ENCODE data around the gene PARP8. TPM values are rescaled to one million over a fixed set of nuclear protein-coding genes. Genes with fewer than 3 reads are reported as not detected.

PARP8 gene
- total RNA-seq, 1 experiment from 2014 or later, result 44.1 TPM

DNA sequence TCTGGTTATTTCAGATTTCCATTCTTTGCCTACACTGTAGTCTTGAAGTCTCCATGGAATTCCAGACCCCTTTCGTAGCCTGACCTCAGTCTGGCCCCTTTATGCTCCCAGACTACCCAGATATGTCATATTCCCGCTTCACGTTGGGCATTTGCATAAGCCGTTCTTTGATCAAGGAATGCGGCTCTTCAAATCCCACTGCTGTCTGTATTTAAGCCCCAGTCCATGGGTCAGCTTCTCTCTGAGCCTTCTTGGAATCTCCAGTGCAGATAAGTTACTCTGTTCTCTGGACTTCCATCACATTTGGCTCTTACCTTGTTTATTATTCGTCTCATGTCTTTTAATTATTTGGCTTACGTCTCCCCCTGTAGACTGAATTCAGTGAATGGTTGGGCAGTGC, 97.4 kb downstream of the PARP8 start:
- H3K4me1 Mint-ChIP-seq (ENCODE audit: low read depth, unreplicated experiment), result no peaks in the 10 kb centered on the region
- H3K4me3 Mint-ChIP-seq (ENCODE audit: low read depth, unreplicated experiment), result no peak overlapping the region
- intact Hi-C loops (cut with micrococcal nuclease; ENCODE audit: unreplicated experiment), result no loop called here
- no TSS peak for BruUV-seq (replicated peaks)
- TF ChIP-seq, protein P1, sequence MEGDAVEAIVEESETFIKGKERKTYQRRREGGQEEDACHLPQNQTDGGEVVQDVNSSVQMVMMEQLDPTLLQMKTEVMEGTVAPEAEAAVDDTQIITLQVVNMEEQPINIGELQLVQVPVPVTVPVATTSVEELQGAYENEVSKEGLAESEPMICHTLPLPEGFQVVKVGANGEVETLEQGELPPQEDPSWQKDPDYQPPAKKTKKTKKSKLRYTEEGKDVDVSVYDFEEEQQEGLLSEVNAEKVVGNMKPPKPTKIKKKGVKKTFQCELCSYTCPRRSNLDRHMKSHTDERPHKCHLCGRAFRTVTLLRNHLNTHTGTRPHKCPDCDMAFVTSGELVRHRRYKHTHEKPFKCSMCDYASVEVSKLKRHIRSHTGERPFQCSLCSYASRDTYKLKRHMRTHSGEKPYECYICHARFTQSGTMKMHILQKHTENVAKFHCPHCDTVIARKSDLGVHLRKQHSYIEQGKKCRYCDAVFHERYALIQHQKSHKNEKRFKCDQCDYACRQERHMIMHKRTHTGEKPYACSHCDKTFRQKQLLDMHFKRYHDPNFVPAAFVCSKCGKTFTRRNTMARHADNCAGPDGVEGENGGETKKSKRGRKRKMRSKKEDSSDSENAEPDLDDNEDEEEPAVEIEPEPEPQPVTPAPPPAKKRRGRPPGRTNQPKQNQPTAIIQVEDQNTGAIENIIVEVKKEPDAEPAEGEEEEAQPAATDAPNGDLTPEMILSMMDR (IDR thresholded peaks at IDR 0.05; ENCODE audit: unreplicated experiment), result no peak
- H3K27me3 Mint-ChIP-seq (ENCODE audit: unreplicated experiment), result no peaks in the 10 kb centered on the region
- CTCF ChIA-PET, result interaction anchor here (0.8 kb wide), 1 partner anchor 18 kb away, joined by 3 read pairs; no protein-coding TSS in a partner anchor
- H3K9me3 Mint-ChIP-seq (ENCODE audit: low read depth, unreplicated experiment), result no peaks in the 10 kb centered on the region
- H3K27ac Mint-ChIP-seq (ENCODE audit: unreplicated experiment), result no peak overlapping the region
- peaks cover 3% of the 10 kb centered on the region for H3K36me3 Mint-ChIP-seq (ENCODE audit: insufficient read depth, unreplicated experiment)
- DNase-seq, result no peak

DNA sequence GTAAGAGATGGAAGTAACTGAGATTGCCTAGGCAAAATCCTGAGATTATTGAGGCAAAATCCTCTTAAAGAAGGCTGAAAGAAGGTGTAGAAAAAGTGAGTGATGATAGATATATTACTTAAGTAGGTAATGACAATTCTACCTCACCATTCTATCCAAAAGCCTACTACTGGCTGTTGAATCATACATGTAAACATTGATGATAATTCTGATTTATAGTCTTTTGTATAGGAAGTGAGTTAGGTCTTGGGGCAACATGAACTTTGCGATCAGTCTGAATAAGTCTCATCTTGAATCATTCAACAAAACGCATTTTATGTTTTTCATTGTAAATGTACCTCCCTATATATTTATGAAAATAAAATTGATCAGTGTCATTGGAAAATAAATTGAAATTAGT, 99.6 kb downstream of the PARP8 start:
- H3K27ac Mint-ChIP-seq (ENCODE audit: unreplicated experiment), result no peak overlapping the region

DNA sequence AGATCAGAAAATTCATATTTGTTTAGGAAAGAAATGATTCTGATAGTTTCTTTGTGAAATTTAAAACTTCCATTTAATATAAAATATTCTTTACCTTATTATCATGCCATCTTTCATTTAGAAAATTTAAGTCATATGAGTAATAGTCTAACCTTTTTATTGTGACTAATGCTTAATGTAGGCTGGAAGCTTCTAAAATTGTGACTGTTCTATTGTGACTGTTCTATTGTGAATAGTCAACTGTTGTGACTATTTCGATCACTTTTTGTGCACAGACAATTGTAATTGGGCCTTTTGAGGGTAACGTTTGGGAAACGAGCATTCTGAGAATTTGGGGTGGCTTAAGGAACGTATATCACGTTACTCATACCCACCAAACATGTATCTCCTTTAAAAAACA, 100.0 kb downstream of the PARP8 start:
- H3K4me3 Mint-ChIP-seq (ENCODE audit: low read depth, unreplicated experiment), result no peak overlapping the region
- no peaks in the 10 kb centered on the region for H3K9me3 Mint-ChIP-seq (ENCODE audit: low read depth, unreplicated experiment)
- H3K4me1 Mint-ChIP-seq (ENCODE audit: low read depth, unreplicated experiment), result no peaks in the 10 kb centered on the region
- BruUV-seq (replicated peaks), result no TSS peak
- H3K27ac Mint-ChIP-seq (ENCODE audit: unreplicated experiment), result no peak overlapping the region
- TF ChIP-seq, protein P1 (IDR thresholded peaks at IDR 0.05; ENCODE audit: unreplicated experiment), result no peak
- no peak for DNase-seq
- CTCF ChIA-PET, result no interaction called here
- no peaks in the 10 kb centered on the region for H3K27me3 Mint-ChIP-seq (ENCODE audit: unreplicated experiment)
- no peaks in the 10 kb centered on the region for H3K36me3 Mint-ChIP-seq (ENCODE audit: insufficient read depth, unreplicated experiment)
- intact Hi-C loops (cut with micrococcal nuclease; ENCODE audit: unreplicated experiment), result no loop called here

More for the DNA sequence above, 99.6 kb downstream of the PARP8 start:
- no peaks in the 10 kb centered on the region for H3K27me3 Mint-ChIP-seq (ENCODE audit: unreplicated experiment)
- BruUV-seq (replicated peaks), result no TSS peak
- no peaks in the 10 kb centered on the region for H3K4me1 Mint-ChIP-seq (ENCODE audit: low read depth, unreplicated experiment)
- TF ChIP-seq, protein P1 (IDR thresholded peaks at IDR 0.05; ENCODE audit: unreplicated experiment), result no peak
- no peaks in the 10 kb centered on the region for H3K36me3 Mint-ChIP-seq (ENCODE audit: insufficient read depth, unreplicated experiment)
- CTCF ChIA-PET, result no interaction called here
- intact Hi-C loops (cut with micrococcal nuclease; ENCODE audit: unreplicated experiment), result no loop called here
- H3K4me3 Mint-ChIP-seq (ENCODE audit: low read depth, unreplicated experiment), result no peak overlapping the region
- DNase-seq, result no peak
- no peaks in the 10 kb centered on the region for H3K9me3 Mint-ChIP-seq (ENCODE audit: low read depth, unreplicated experiment)

DNA sequence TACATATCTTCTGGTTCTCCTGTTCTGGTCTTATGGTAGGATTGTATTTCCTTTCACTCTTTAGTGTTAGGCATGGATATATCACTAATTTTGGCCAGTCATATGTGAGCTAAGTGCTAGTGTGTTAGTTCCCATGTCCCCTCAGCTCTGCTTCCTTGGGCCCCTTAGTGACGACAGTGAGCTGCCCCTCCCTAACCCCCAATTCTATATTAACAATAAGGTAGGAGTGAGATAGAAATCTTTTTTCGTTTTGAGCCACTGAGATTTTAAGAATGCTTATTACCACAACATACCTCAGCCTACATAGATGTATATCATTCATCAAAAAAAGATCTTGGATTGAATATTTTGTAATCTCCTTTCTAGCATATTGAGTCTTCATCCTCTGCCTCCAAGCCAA, 100.5 kb downstream of the PARP8 start:
- CTCF ChIA-PET, result no interaction called here
- peaks cover 2% of the 10 kb centered on the region for H3K9me3 Mint-ChIP-seq (ENCODE audit: low read depth, unreplicated experiment)
- no TSS peak for BruUV-seq (replicated peaks)
- no peak overlapping the region for H3K4me3 Mint-ChIP-seq (ENCODE audit: low read depth, unreplicated experiment)
- intact Hi-C loops (cut with micrococcal nuclease; ENCODE audit: unreplicated experiment), result no loop called here
- TF ChIP-seq, protein P1 (IDR thresholded peaks at IDR 0.05; ENCODE audit: unreplicated experiment), result no peak
- H3K4me1 Mint-ChIP-seq (ENCODE audit: low read depth, unreplicated experiment), result no peaks in the 10 kb centered on the region
- no peaks in the 10 kb centered on the region for H3K27me3 Mint-ChIP-seq (ENCODE audit: unreplicated experiment)
- H3K27ac Mint-ChIP-seq (ENCODE audit: unreplicated experiment), result no peak overlapping the region
- DNase-seq, result no peak
- H3K36me3 Mint-ChIP-seq (ENCODE audit: insufficient read depth, unreplicated experiment), result no peaks in the 10 kb centered on the region

Data from Calu3 (cell line).